Left lung (tissue), 10 donors: ENCODE results near the gene IRGQ. TPM values are rescaled to one million over a fixed set of nuclear protein-coding genes. Genes with fewer than 3 reads are reported as not detected.

Source experiments
- ATAC-seq: fragments of 200-7000 bp; cut with Tn5 transposase; one replicate; pipeline ENCODE4 v1.9.1; 2020; ENCODE audit warnings: moderate library complexity
- DNase-seq, 4 donors: peaks; one replicate each; pipeline ENCODE4 v3.0.0-alpha.2; 2013 to 2020
- H3K27ac ChIP-seq, 2 donors: fragments of 200-600 bp; sonication (generic) in 1 of 2; one replicate each; pipeline versions ENCODE4 v1.5.0 to v1.8.0; 2020 to 2021
- H3K27me3 ChIP-seq, 2 donors: fragments of 200-600 bp; sonication (generic) in 1 of 2; one replicate each; pipeline versions ENCODE4 v1.5.0 to v1.8.0; 2020 to 2021
- H3K36me3 ChIP-seq, 2 donors: fragments of 200-600 bp; sonication (generic) in 1 of 2; one replicate each; pipeline versions ENCODE4 v1.5.0 to v1.8.0; 2020 to 2021
- H3K4me1 ChIP-seq, 2 donors: fragments of 200-600 bp; one replicate each; pipeline ENCODE4 v1.8.0; 2021
- H3K4me3 ChIP-seq, 2 donors: fragments of 200-600 bp; sonication (generic) in 1 of 2; one replicate each; pipeline versions ENCODE4 v1.5.0 to v1.8.0; 2020 to 2021; ENCODE audit warnings: mild to moderate bottlenecking in 1 of 2
- H3K9me3 ChIP-seq, 2 donors: fragments of 200-600 bp; sonication (generic) in 1 of 2; one replicate each; pipeline versions ENCODE4 v1.5.0 to v1.8.0; 2020 to 2021
- intact Hi-C, 2 donors: fragments of 100-400 bp; cut with DNase I; formaldehyde crosslinking; loops; one replicate each; pipeline versions ENCODE4 v1.11.2 to v1.14.2; 2022
- polyA plus RNA-seq, 6 donors: library from polyadenylated mRNA; unstranded; fragments of 120-200 nt; gene quantifications; one replicate each; pipeline ENCODE4 v1.2.1, GENCODE V29; 2013; ENCODE audit not compliant: insufficient read length in 6 of 6
- total RNA-seq, 2 donors: library from RNA; stranded (reverse); fragmentation: NEBNext Ultra II Directional; extraction: Animal tissue kit (Norgen Biotek cat#: 25700); gene quantifications; one replicate each; pipeline ENCODE4 v1.2.1, GENCODE V29; 2021
- TF ChIP-seq, protein P1 (sequence below), 2 donors: fragments of 200-600 bp; sonication (generic) in 1 of 2; IDR thresholded peaks; one replicate each; pipeline versions ENCODE4 v1.5.0 to v1.8.0; 2021; ENCODE audit warnings: antibody characterized with exemption in 2 of 2
- donor health status: DM: no; HTN: yes; CAD: no.
- donor health status: DM: no; HTN: no; CAD: no.

IRGQ gene
- total and polyA plus RNA-seq, 8 donors, result 15.1 to 27.6 (median 17.7) TPM

DNA sequence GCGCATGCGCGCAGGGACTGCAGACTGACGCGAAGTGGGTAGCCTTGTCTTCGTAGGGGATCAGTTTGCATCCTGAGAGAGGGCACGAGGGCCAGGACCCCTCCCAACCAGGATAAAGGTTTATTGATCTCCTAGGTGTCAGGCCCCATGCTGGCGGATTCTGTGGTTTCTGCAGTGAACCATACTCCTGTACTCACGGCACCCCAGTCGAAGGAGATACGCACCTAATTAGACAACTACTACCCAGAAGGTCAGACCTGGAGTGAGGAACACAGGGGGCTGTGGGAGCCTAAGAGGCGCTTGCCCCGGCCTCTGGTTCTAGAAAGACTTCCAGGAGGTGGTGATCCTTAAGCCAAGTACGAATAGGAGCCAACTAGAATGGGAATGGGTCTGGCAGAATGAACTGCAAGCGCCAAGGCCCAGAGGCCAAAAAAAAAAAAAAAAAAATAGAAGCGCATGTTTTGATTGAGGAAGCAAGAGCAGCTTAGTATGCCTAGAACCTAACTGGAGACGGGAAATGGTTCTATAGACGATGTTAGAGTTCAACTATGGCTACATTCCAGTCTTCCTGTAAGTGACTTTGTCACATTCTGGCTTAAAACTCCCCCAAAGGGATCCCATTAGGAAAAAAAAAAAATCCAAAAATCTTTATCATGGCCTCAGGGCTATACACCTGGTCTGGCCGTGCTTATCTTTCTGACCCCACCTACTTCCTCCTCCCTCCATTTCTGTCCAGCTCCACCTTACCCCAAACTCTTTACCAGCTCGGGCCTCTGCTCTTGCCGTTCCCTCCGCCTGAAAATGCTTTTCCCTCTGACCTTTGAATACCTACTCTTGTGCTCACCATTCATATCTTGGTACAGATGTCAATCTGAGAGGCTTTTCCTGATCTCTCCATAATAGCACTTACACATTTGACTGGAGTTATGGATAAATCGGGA, 24.4 kb upstream of the IRGQ start:
- no peaks in the 10 kb centered on the region for H3K9me3 ChIP-seq
- H3K27ac ChIP-seq, result peak overlapping the region; percentile 94 to 95
- DNase-seq, result peak in 2 of 4 donors; percentile 26 to 90
- H3K4me1 ChIP-seq, result peaks cover 6 to 14% of the 10 kb centered on the region in 2 donors
- ATAC-seq, result no peak
- TF ChIP-seq, protein P1, sequence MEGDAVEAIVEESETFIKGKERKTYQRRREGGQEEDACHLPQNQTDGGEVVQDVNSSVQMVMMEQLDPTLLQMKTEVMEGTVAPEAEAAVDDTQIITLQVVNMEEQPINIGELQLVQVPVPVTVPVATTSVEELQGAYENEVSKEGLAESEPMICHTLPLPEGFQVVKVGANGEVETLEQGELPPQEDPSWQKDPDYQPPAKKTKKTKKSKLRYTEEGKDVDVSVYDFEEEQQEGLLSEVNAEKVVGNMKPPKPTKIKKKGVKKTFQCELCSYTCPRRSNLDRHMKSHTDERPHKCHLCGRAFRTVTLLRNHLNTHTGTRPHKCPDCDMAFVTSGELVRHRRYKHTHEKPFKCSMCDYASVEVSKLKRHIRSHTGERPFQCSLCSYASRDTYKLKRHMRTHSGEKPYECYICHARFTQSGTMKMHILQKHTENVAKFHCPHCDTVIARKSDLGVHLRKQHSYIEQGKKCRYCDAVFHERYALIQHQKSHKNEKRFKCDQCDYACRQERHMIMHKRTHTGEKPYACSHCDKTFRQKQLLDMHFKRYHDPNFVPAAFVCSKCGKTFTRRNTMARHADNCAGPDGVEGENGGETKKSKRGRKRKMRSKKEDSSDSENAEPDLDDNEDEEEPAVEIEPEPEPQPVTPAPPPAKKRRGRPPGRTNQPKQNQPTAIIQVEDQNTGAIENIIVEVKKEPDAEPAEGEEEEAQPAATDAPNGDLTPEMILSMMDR (IDR thresholded peaks at IDR 0.05), result no peak
- no peaks in the 10 kb centered on the region for H3K36me3 ChIP-seq
- no peaks in the 10 kb centered on the region for H3K27me3 ChIP-seq
- intact Hi-C loops, result no loop called here
- peak overlapping the region; percentile 67 to 79 for H3K4me3 ChIP-seq

DNA sequence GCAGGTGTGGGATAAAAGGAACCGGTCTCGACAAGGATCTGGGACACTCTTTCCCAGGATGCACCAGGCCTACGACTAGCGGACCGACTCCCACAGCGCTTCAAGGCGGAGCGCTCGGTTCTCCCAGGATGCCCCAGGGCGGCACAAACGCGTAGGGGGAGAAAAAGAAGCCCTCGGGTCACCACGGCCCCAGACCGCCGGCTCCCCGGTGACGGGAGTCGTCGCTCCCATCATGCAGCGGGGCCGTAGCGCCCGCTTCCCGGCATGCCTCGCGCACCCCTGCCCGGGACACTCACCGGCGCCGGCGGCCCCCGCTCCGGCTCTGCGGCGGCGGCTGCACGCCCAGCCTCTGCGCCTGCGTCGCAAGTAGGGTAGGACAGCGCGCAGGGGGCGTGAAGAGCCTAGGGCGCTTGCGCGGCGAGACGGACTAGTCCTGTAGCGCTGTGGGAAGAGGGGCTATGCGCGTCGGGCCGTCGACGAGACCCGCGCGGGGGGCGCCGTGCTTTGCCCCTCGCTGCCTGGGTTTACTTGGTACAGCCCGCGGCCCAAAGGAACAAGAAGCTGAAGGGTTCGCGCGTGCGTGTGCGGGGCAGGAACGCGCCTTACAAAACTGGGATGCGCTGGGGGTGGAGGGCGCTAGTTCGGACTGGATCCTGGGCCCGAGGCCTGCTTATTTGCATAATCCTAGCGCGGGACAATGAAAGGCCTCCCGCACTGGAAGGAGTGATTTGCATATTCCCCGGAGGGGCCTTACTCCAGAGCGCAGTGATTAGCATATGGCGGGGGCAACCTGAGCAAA, 23.5 kb upstream of the IRGQ start, which contains the start of gene ZNF428:
Gene ZNF428, minus strand, starts transcription at position 368 of the 799 bp plus-strand sequence. CDS start 5,325 bp downstream, outside the sequence.
- intact Hi-C loops, result no loop called here
- TF ChIP-seq, protein P1 (IDR thresholded peaks at IDR 0.05), result no peak
- peak within 1 kb of the TSS; percentile 67 to 79 for H3K4me3 ChIP-seq
- ATAC-seq, result peak; percentile 95
- H3K27ac ChIP-seq, result peak within 1 kb of the TSS; percentile 94 to 95
- no peaks in the 10 kb centered on the region for H3K36me3 ChIP-seq
- H3K27me3 ChIP-seq, result no peaks in the 10 kb centered on the region
- H3K9me3 ChIP-seq, result no peaks in the 10 kb centered on the region
- DNase-seq, result peak; percentile 88 to 96 (median 92)
- H3K4me1 ChIP-seq, result peaks cover 6 to 14% of the 10 kb centered on the region in 2 donors

DNA sequence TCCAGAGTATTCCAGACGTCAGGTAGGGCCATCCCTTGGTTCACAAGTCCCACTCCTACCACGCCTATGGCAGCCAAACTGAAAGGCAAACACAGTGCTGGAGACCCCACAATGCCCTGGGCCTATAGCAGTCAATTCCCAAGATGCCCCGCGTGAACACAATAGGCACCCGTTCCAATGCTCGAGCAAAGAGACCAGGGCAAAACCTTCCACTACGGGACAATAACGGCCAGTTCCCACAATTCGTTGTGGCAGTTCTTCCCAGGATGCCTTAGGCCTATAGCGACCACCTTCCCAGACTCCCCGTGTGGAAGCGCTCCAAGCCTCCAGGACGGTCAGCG, 23.0 kb upstream of the IRGQ start:
- H3K9me3 ChIP-seq, result no peaks in the 10 kb centered on the region
- ATAC-seq (peak; percentile 42), DNase-seq (peak in 1 of 4 donors; percentile 45)
- peak overlapping the region; percentile 67 to 79 for H3K4me3 ChIP-seq
- no peaks in the 10 kb centered on the region for H3K27me3 ChIP-seq
- intact Hi-C loops, result no loop called here
- H3K36me3 ChIP-seq, result peaks cover 0 to 4% of the 10 kb centered on the region in 2 donors
- TF ChIP-seq, protein P1 (IDR thresholded peaks at IDR 0.05), result no peak
- H3K4me1 ChIP-seq, result peaks cover 6 to 14% of the 10 kb centered on the region in 2 donors
- H3K27ac ChIP-seq, result peak overlapping the region; percentile 94 to 95

DNA sequence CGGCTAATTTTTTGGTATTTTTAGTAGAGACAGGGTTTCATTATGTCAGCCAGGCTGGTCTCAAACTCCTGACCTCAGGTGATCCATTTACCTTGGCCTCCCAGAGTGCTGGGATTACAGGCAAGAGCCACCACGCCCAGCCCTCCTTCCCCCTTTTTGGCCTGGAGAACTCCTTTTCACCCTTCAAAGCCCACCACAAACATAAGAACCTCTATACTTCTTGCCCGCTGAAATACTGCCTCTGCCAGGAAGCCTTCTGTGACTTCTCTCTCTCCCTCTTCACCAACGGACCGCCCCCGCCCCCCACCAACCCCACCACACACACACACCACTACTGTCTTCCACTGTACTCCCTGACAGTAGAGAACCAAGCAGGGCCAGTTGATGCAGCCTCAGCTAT, 21.0 kb upstream of the IRGQ start:
- Histone ChIP-seq H3K9me3 (no peaks in the 10 kb centered on the region), H3K4me1 (peaks cover 6 to 14% of the 10 kb centered on the region in 2 donors), H3K27me3 (no peaks in the 10 kb centered on the region), H3K27ac (no peak overlapping the region), H3K4me3 (no peak overlapping the region), H3K36me3 (peaks cover 0 to 21% of the 10 kb centered on the region in 2 donors)
- intact Hi-C loops, result no loop called here
- TF ChIP-seq, protein P1 (IDR thresholded peaks at IDR 0.05), result no peak
- ATAC-seq, result no peak
- DNase-seq, result no peak
